ENCODE measurements around the gene TCEAL3.

GRCh38 chrX:103571726-103572125 lies 36.0 kb upstream of the TCEAL3 start:
- TF ChIP-seq POLR2A (IDR thresholded peaks at IDR 0.05): no peak
- TF ChIP-seq CTCF (IDR thresholded peaks at IDR 0.05): no peak
